ENCODE data around the gene TMEM161B. TPM values are rescaled to one million over a fixed set of nuclear protein-coding genes. Genes with fewer than 3 reads are reported as not detected.
A peak's percentile ranks its signal among the peaks of the same experiment; 100 is the strongest.

TMEM161B gene
- total and polyA plus RNA-seq, 7 donors = 5.1 to 10.2 (median 6.6) TPM

DNA sequence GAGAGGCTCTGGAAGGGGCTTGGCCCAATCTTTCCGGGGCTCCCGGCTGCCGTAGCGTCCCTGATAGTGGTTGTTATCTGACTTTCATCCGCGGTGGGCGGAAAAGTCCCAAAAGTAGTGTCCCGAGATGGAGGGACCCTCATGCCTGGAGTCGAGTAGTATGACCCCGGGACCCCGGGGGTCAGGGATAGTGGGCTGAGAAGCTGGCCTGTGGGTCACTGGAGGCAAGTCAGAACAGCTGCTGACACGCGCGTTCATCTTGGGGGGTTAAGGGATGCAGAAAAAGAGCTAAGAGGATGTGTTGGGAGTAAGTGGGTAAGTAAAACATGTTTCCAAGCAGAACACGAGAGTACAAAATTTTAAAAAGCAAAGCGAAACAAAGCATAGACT lies 123.4 kb downstream of the TMEM161B start:
- no peak for ATAC-seq
- TF ChIP-seq, protein P1, sequence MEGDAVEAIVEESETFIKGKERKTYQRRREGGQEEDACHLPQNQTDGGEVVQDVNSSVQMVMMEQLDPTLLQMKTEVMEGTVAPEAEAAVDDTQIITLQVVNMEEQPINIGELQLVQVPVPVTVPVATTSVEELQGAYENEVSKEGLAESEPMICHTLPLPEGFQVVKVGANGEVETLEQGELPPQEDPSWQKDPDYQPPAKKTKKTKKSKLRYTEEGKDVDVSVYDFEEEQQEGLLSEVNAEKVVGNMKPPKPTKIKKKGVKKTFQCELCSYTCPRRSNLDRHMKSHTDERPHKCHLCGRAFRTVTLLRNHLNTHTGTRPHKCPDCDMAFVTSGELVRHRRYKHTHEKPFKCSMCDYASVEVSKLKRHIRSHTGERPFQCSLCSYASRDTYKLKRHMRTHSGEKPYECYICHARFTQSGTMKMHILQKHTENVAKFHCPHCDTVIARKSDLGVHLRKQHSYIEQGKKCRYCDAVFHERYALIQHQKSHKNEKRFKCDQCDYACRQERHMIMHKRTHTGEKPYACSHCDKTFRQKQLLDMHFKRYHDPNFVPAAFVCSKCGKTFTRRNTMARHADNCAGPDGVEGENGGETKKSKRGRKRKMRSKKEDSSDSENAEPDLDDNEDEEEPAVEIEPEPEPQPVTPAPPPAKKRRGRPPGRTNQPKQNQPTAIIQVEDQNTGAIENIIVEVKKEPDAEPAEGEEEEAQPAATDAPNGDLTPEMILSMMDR (IDR thresholded peaks at IDR 0.05) = no peak
- Histone ChIP-seq H3K27ac (no peak overlapping the region), H3K4me1 (peaks cover 7% of the 10 kb centered on the region), H3K9me3 (no peaks in the 10 kb centered on the region), H3K4me3 (peak overlapping the region; percentile 12), H3K36me3 (ENCODE audit: insufficient read depth in 1 of 2, low read depth in 1 of 2) (no peaks in the 10 kb centered on the region), H3K27me3 (ENCODE audit: insufficient read depth in 3 of 3, low read length in 2 of 3) (peaks cover 4 to 52% (median 12%) of the 10 kb centered on the region in 3 donors)
- WGBS, 3 donors = 9 to 17% (median 15%) methylated on average over 16 of the region's 16 CpGs
- intact Hi-C loops (cut with DNase I) = loop anchor here (10.0 kb wide), 3 partner anchors 120 to 530 kb away; partner anchors contain the start of gene TMEM161B (in 1 of the 2)
- DNase-seq = no peak

Measured in psoas muscle (tissue), 8 donors.